NCI-H2081 (cell line): ENCODE data around the gene NUP160.
"Not testable (repeated sequence)": the region's sequence is repeated elsewhere in the genome, so short reads cannot be mapped to it uniquely, and the experiment has no call there.

Experiments
- DNase-seq, 2 experiments: peaks; one replicate each; lab custom pipeline; 2025; lab: John Stamatoyannopoulos, UW

Gene NUP160, protein sequence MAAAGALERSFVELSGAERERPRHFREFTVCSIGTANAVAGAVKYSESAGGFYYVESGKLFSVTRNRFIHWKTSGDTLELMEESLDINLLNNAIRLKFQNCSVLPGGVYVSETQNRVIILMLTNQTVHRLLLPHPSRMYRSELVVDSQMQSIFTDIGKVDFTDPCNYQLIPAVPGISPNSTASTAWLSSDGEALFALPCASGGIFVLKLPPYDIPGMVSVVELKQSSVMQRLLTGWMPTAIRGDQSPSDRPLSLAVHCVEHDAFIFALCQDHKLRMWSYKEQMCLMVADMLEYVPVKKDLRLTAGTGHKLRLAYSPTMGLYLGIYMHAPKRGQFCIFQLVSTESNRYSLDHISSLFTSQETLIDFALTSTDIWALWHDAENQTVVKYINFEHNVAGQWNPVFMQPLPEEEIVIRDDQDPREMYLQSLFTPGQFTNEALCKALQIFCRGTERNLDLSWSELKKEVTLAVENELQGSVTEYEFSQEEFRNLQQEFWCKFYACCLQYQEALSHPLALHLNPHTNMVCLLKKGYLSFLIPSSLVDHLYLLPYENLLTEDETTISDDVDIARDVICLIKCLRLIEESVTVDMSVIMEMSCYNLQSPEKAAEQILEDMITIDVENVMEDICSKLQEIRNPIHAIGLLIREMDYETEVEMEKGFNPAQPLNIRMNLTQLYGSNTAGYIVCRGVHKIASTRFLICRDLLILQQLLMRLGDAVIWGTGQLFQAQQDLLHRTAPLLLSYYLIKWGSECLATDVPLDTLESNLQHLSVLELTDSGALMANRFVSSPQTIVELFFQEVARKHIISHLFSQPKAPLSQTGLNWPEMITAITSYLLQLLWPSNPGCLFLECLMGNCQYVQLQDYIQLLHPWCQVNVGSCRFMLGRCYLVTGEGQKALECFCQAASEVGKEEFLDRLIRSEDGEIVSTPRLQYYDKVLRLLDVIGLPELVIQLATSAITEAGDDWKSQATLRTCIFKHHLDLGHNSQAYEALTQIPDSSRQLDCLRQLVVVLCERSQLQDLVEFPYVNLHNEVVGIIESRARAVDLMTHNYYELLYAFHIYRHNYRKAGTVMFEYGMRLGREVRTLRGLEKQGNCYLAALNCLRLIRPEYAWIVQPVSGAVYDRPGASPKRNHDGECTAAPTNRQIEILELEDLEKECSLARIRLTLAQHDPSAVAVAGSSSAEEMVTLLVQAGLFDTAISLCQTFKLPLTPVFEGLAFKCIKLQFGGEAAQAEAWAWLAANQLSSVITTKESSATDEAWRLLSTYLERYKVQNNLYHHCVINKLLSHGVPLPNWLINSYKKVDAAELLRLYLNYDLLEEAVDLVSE (N-terminal part only)

GRCh38 chr11:47847892-47848699 is at the start of gene NUP160:
Gene NUP160 (minus strand): TSS chr11:47848350. CDS start chr11:47848318, 32 bp downstream.
- DNase-seq = peak; percentile 62 to 73

DNA sequence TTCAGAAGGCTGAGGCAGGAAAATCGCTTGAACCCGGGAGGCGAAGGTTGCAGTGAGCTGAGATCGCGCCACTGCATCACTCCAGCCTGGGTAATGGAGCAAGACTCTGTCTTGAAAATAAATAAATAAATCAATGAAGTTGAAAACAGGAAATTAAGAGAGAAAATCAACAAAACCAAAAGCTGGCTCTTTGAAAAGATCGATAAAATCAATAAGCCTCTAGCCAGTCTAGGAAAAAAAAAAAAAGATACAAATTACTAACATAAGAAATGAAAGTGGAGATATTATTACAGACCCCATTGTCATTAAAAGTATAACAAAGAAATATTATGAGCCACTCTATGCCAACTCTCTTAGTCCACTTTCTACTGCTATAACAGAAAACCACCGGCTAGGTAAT is 48.0 kb upstream of the NUP160 start:
- no peak for DNase-seq

DNA sequence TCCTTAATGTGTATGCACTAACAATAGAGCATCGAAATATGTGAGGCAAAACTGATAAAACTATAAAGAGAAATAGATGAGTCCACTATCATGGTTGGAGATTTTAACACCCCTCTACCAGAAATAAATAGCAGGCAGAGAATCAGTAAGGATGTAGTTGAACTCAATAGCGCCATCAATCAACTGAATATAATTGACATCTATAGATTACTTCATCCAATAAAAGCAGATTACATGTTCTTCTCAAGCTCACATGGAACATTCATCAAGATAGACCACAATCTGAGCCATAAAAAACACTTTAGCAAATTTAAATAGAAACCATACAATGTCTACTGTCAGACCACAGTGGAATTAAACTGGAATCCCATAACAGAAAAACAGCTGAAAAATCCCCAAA is 46.9 kb upstream of the NUP160 start:
- no peak for DNase-seq

DNA sequence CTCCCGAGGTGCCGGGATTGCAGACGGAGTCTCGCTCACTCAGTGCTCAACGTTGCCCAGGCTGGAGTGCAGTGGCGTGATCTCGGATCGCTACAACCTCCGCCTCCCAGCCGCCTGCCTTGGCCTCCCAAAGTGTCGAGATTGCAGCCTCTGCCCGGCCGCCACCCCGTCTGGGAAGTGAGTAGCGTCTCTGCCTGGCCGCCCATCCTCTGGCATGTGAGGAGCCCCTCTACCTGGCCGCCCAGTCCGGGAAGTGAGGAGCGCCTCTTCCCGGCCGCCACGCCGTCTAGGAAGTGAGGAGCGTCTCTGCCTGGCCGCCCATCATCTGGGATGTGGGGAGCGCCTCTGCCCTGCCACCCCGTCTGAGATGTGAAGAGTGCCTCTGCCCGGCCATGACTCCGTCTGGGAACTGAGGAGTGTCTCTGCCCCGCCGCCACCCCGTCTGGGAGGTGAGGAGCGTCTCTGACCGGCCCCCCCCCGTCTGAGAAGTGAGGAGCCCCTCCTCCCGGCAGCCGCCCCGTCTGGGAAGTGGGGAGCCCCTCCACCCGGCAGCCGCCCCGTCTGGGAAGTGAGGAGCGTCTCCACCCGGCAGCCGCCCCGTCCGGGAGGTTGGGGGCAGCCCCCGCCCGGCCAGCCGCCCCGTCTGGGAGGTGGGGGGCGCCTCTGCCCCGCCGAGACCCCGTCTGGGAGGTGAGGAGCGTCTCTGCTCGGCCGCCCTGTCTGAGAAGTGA is 44.6 kb upstream of the NUP160 start:
- DNase-seq = not testable (repeated sequence)

- no peak for DNase-seq
Measured at GRCh38 chr11:47891886-47892285, 43.7 kb upstream of the NUP160 start.

- DNase-seq = no peak
Measured at GRCh38 chr11:47889714-47890441, 41.7 kb upstream of the NUP160 start.

DNA sequence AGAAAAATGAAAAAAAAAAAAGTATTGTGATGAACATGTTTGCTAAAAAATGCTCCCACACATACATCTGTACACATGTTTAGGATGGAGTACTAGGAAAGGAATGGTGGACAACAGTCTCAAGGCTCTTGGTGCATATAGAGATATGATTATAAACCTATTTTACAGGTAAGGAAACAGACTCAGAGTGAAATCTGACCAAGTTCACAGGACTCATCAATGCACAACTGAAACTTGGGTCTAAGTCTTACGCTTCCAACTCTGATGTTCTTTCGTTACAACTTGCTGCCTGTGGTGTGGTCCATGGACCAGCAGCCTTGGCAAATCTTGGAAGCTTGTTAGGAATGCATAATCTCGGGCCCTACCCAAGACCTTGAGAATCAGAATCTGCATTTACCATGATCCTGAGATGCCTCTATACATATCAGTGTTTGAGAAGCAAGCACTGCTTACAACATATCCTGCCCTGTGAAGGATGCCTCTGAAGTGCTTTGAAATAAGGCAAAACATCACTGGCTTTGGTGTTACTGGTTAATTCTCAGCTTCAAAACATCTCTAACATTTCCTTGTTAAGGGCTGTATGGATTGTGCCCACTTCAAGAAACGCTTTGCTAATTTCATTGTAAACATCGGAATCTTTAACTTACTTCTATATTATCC is 39.9 kb upstream of the NUP160 start:
- no peak for DNase-seq

DNA sequence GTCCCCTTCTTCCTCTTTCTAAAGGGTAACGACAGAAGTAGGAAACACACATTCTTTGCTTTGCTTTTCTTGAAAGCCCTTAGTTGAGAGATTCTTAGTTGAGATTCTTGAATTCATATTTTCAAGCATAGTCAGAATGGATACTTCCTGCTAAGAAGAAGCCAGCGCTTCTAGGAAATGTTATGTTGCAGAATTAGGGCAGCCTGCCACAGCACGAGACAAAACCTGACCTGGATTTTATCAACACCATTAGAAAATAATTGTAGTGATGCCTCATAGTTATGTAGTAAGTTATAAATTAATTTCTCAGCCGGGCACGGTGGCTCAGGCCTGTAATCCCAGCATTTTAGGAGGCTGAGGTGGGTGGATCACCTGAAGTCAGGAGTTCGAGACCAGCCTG is 37.9 kb upstream of the NUP160 start:
- DNase-seq = no peak

GRCh38 chr11:47882437-47882836 is 34.3 kb upstream of the NUP160 start:
- DNase-seq = not testable (repeated sequence)

GRCh38 chr11:47881145-47881544 is 33.0 kb upstream of the NUP160 start:
- DNase-seq = no peak

DNA sequence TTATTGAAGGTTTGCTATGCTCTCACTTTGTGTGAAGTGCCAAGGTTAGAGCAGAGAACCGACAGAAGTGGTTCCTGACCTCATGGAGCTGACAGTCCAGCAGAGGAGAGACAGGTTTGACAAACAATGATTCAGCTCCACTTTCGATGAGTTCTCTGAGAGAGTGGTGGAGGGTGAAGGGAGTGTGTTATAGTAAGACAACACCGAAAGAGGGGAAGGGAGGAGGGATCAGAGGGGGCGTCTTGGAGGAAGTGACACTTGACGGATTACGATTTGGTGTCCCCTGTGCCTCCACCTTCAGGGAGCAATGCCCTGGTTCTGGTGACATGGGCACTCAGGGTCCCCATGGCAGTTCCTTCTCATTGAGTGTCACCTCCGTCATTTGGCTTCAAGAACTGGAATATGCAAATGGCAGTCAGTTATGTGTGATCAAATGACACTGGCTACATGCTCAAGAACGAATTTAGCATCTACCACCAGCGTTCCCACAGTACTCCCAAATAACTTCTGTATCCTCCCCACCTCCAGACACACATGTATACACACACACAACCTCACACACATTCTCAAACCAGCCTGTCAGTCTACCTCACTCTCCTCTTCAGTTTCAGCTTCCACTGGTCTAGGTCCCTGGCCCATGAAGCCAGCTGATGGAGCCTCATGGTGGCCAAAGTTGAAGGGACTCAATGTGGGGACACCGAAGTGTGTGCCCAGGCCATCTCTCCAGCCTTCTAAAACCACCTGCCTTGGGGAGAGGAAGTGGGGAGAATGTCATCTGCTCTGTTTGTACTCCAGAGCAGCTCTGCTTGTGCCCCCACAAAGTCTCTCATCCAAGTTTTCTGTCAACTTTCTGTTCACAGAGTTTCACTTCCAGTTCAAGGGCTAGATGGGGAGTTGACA is 31.4 kb upstream of the NUP160 start:
- no peak for DNase-seq

GRCh38 chr11:47875858-47876257 is 27.7 kb upstream of the NUP160 start:
- DNase-seq = not testable (repeated sequence)

GRCh38 chr11:47870404-47870803 is 22.3 kb upstream of the NUP160 start:
- DNase-seq = no peak

- DNase-seq = no peak
Measured at GRCh38 chr11:47869544-47870393, 21.6 kb upstream of the NUP160 start.

GRCh38 chr11:47867823-47868222 is 19.7 kb upstream of the NUP160 start:
- no peak for DNase-seq

- not testable (repeated sequence) for DNase-seq
Measured at GRCh38 chr11:47866892-47867291, 18.7 kb upstream of the NUP160 start.

DNA sequence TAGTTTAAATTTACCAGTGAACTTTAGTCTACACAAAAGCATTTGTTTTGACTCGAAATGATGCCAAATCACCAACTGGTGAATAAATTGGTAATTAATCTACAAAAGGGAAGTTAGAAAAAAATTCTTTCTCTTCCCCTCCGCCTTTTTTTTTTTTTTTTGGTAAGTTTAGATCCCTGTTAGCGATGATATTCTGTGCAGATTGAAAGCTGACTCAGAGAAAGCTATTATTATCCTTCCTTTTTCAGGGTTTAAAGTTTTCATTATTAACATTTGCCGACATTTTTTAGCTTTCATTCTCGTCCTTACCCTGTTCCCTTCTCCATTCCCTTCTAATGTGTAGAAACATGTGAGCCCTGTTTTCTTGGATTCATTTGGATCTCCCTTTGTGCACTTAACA is 16.8 kb upstream of the NUP160 start:
- DNase-seq = no peak
